Brain pericyte (primary cell): ENCODE data around the gene ADM5.

Experiments used
- DNase-seq: peaks from one replicate; pipeline ENCODE4 v3.0.0-alpha.2; 2012; ENCODE audit warnings: low read depth, low spot score

ADM5 gene

GRCh38 chr19:49689133-49690078 lies at the start of gene ADM5:
ADM5 (plus strand) TSS chr19:49689594; CDS start chr19:49689838, 244 bp downstream.
- DNase-seq: no peak

- peak; percentile 100 for DNase-seq
These were observed 49.1 kb upstream of the ADM5 start, which contains the start of gene RRAS for GRCh38 chr19:49640113-49640898. RRAS (minus strand) TSS chr19:49640143; CDS start chr19:49640098, 45 bp downstream.

- peak; percentile 100 for DNase-seq
These were observed 47.5 kb upstream of the ADM5 start, which contains the start of gene SCAF1 for GRCh38 chr19:49641688-49642491. SCAF1 (plus strand) TSS chr19:49642209; CDS start chr19:49645027, 2,818 bp downstream.

- DNase-seq: no peak
These were observed 46.8 kb upstream of the ADM5 start for GRCh38 chr19:49642492-49643035.

- DNase-seq: no peak
These were observed 45.9 kb upstream of the ADM5 start for GRCh38 chr19:49643466-49643865.

GRCh38 chr19:49645592-49645991 lies 43.8 kb upstream of the ADM5 start:
- no peak for DNase-seq

GRCh38 chr19:49645995-49646394 lies 43.4 kb upstream of the ADM5 start:
- DNase-seq: no peak

- no peak for DNase-seq
These were observed 42.8 kb upstream of the ADM5 start for GRCh38 chr19:49646586-49646985.

- no peak for DNase-seq
These were observed 38.2 kb upstream of the ADM5 start for GRCh38 chr19:49651029-49651819.

GRCh38 chr19:49651820-49652550 lies 37.4 kb upstream of the ADM5 start:
- DNase-seq: no peak

- DNase-seq: no peak
These were observed 36.6 kb upstream of the ADM5 start for GRCh38 chr19:49652551-49653465.

GRCh38 chr19:49653466-49653806 lies 36.0 kb upstream of the ADM5 start:
- no peak for DNase-seq

- DNase-seq: no peak
These were observed 34.8 kb upstream of the ADM5 start for GRCh38 chr19:49654581-49654980.

GRCh38 chr19:49655570-49656455 lies 33.6 kb upstream of the ADM5 start:
- no peak for DNase-seq

- no peak for DNase-seq
These were observed 32.8 kb upstream of the ADM5 start for GRCh38 chr19:49656456-49657109.

GRCh38 chr19:49657493-49658138 lies 31.8 kb upstream of the ADM5 start:
- DNase-seq: no peak

GRCh38 chr19:49658139-49658517 lies 31.3 kb upstream of the ADM5 start:
- no peak for DNase-seq
